ENCODE measurements around the gene CEMIP. TPM values are rescaled to one million over a fixed set of nuclear protein-coding genes. Genes with fewer than 3 reads are reported as not detected.

Gene CEMIP
- total and polyA plus RNA-seq, 2 of the 13 experiments (the other 11 are each of a cell fraction or from before 2014, with no cell fraction given), result 4.3 to 28.5 TPM

DNA sequence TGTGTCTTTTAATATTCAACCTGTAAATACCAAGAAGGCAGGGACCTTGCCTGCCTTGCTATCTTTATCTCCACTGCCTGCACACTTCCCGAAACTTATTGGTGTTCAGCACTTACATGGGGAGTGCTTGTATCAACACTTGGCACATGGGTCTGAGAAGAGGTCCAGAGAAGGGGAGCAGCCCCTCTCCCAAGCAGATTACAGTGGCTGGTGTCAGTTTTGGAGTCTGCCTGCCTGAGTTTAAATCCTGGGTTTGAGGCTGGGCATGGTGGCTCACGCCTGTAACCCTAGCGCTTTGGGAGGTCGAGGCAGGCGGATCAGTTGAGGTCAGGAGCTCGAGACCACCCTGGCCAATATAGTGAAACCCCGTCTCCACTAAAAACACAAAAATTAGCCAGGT, 190.1 kb downstream of the CEMIP start:
- WGBS (ENCODE audit: low lambda C conversion rate), result 90% methylated on average over 7 of the region's 7 CpGs
- Histone ChIP-seq H3K27me3 (ENCODE audit: control insufficient read depth in 1 of 2, insufficient read depth in 2 of 2, low read length in 2 of 2) (no peaks in the 10 kb centered on the region), H3K4me2 (ENCODE audit: low read depth, low read length) (no peak overlapping the region), H3K4me1 (ENCODE audit: insufficient read depth, low read length) (no peaks in the 10 kb centered on the region), H3K79me2 (ENCODE audit: insufficient read depth, low read length) (no peaks in the 10 kb centered on the region), H3K27ac (ENCODE audit: extremely low read length, insufficient read depth, low read length) (no peak overlapping the region), H4K20me1 (ENCODE audit: insufficient read depth, low read length) (no peaks in the 10 kb centered on the region), H3K9me3 (ENCODE audit: low read length) (no peaks in the 10 kb centered on the region), H3K4me3 (replicated peaks in 1 of 3; ENCODE audit: insufficient read depth in 1 of 3, low read depth in 2 of 3, low read length in 3 of 3) (no peak overlapping the region), H2AFZ (ENCODE audit: low read length) (no peak overlapping the region), H3K36me3 (replicated peaks in 1 of 2; ENCODE audit: control insufficient read depth in 1 of 2, insufficient read depth in 2 of 2, low read length in 2 of 2) (no peaks in the 10 kb centered on the region), H3K9ac (ENCODE audit: insufficient read depth, low read depth, low read length) (no peak overlapping the region)
- BruUV-seq (replicated peaks), result no TSS peak
- FAIRE-seq (no peak), DNase-seq (ENCODE audit: low spot score) (no peak), ATAC-seq (no peak)
- in situ Hi-C loops (cut with HindIII; ENCODE audit: extremely low pct_ligation_motif_present, low pct_unique_long_range_greater_than_20kb) (loop anchor here (25.0 kb wide), 1 partner anchor 507 kb away; no protein-coding TSS in a partner anchor), intact Hi-C loops (cut with micrococcal nuclease; ENCODE audit: unreplicated experiment) (no loop called here)
- CTCF ChIA-PET (ENCODE audit: low intra/inter-chr PET ratio, low total read pairs), result interaction anchor here (1.2 to 2.2 kb wide), 6 partner anchors 134 to 513 kb away, joined by 3 to 28 read pairs (median 6); partner anchors contain the start of gene CEMIP
- POLR2A ChIA-PET, result interaction anchor here (1.0 to 1.6 kb wide), 2 partner anchors 130 to 190 kb away, joined by 3 to 5 read pairs; partner anchors contain the start of gene CEMIP
- TF ChIP-seq ZBTB1 (CRISPR knock-in tag; IDR thresholded peaks at IDR 0.05; ENCODE audit: borderline replicate concordance) (no peak), HMG20A (CRISPR knock-in tag; IDR thresholded peaks at IDR 0.05; ENCODE audit: borderline replicate concordance) (no peak), PHB2 (IDR thresholded peaks at IDR 0.05; ENCODE audit: partially characterized antibody) (no peak), ZNF225 (CRISPR knock-in tag; IDR thresholded peaks at IDR 0.05) (no peak), ZNF577 (CRISPR knock-in tag; IDR thresholded peaks at IDR 0.05; ENCODE audit: borderline replicate concordance, low read depth) (no peak), KMT2B (CRISPR knock-in tag; IDR thresholded peaks at IDR 0.05) (no peak), ETV6 (CRISPR knock-in tag; conservative IDR thresholded peaks at IDR 0.05) (no peak), ETV5 (CRISPR knock-in tag; IDR thresholded peaks at IDR 0.05; ENCODE audit: borderline replicate concordance) (no peak), ZNF570 (CRISPR knock-in tag; IDR thresholded peaks at IDR 0.05; ENCODE audit: borderline replicate concordance) (no peak), GZF1 (CRISPR knock-in tag; IDR thresholded peaks at IDR 0.05) (no peak), ZNF562 (CRISPR knock-in tag; IDR thresholded peaks at IDR 0.05; ENCODE audit: borderline replicate concordance) (no peak), ZNF251 (CRISPR knock-in tag; IDR thresholded peaks at IDR 0.05) (no peak), ZNF616 (CRISPR knock-in tag; IDR thresholded peaks at IDR 0.05; ENCODE audit: low read depth) (no peak), ZSCAN30 (CRISPR knock-in tag; IDR thresholded peaks at IDR 0.05) (no peak)
- TF ChIP-seq, protein P1, sequence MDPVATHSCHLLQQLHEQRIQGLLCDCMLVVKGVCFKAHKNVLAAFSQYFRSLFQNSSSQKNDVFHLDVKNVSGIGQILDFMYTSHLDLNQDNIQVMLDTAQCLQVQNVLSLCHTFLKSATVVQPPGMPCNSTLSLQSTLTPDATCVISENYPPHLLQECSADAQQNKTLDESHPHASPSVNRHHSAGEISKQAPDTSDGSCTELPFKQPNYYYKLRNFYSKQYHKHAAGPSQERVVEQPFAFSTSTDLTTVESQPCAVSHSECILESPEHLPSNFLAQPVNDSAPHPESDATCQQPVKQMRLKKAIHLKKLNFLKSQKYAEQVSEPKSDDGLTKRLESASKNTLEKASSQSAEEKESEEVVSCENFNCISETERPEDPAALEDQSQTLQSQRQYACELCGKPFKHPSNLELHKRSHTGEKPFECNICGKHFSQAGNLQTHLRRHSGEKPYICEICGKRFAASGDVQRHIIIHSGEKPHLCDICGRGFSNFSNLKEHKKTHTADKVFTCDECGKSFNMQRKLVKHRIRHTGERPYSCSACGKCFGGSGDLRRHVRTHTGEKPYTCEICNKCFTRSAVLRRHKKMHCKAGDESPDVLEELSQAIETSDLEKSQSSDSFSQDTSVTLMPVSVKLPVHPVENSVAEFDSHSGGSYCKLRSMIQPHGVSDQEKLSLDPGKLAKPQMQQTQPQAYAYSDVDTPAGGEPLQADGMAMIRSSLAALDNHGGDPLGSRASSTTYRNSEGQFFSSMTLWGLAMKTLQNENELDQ (CRISPR knock-in tag; IDR thresholded peaks at IDR 0.05; ENCODE audit: borderline replicate concordance), result no peak
- TF ChIP-seq, protein P2, sequence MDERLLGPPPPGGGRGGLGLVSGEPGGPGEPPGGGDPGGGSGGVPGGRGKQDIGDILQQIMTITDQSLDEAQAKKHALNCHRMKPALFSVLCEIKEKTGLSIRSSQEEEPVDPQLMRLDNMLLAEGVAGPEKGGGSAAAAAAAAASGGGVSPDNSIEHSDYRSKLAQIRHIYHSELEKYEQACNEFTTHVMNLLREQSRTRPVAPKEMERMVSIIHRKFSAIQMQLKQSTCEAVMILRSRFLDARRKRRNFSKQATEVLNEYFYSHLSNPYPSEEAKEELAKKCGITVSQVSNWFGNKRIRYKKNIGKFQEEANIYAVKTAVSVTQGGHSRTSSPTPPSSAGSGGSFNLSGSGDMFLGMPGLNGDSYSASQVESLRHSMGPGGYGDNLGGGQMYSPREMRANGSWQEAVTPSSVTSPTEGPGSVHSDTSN (CRISPR knock-in tag; IDR thresholded peaks at IDR 0.05), result no peak
- TF ChIP-seq, protein P3, sequence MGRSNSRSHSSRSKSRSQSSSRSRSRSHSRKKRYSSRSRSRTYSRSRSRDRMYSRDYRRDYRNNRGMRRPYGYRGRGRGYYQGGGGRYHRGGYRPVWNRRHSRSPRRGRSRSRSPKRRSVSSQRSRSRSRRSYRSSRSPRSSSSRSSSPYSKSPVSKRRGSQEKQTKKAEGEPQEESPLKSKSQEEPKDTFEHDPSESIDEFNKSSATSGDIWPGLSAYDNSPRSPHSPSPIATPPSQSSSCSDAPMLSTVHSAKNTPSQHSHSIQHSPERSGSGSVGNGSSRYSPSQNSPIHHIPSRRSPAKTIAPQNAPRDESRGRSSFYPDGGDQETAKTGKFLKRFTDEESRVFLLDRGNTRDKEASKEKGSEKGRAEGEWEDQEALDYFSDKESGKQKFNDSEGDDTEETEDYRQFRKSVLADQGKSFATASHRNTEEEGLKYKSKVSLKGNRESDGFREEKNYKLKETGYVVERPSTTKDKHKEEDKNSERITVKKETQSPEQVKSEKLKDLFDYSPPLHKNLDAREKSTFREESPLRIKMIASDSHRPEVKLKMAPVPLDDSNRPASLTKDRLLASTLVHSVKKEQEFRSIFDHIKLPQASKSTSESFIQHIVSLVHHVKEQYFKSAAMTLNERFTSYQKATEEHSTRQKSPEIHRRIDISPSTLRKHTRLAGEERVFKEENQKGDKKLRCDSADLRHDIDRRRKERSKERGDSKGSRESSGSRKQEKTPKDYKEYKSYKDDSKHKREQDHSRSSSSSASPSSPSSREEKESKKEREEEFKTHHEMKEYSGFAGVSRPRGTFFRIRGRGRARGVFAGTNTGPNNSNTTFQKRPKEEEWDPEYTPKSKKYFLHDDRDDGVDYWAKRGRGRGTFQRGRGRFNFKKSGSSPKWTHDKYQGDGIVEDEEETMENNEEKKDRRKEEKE (IDR thresholded peaks at IDR 0.05), result no peak
